HEK293 (cell line): ENCODE measurements around the gene MVD.

Experiments
- CTCF ChIA-PET: fragments of 350-600 bp; formaldehyde crosslinking; extraction: SDS; loops from one replicate; lab custom pipeline; 2021; ENCODE audit warnings: antibody characterized with exemption; lab: Yijun Ruan, JAX
- POLR2A ChIA-PET: fragments of 300-600 bp; formaldehyde crosslinking; extraction: SDS; loops from one replicate; lab custom pipeline; 2020; ENCODE audit warnings: antibody characterized with exemption, inconsistent platforms; lab: Yijun Ruan, JAX
- H3K27ac ChIP-seq: fragments of 200-500 bp; sonication (Bioruptor generic); 2 replicates; pipeline ENCODE4 v1.5.1; 2014; ENCODE audit warnings: low read depth, low read length, control low read depth, inconsistent platforms; ENCODE audit errors: extremely low read depth
- H3K36me3 ChIP-seq, 2 experiments: fragments of 200-500 bp in 1 of 2; sonication (Bioruptor generic) in 1 of 2; 1 replicate in 1 of 2; 2 replicates in 1 of 2; pipeline ENCODE4 v1.5.1; 2014 to 2017; ENCODE audit warnings: inconsistent platforms in 2 of 2, low read length in 2 of 2; ENCODE audit not compliant: control insufficient read depth in 2 of 2, insufficient read depth in 1 of 2
- H3K4me1 ChIP-seq: fragments of 200-500 bp; sonication (Bioruptor generic); 2 replicates; pipeline ENCODE4 v1.5.1; 2014; ENCODE audit warnings: mild to moderate bottlenecking, low read length, inconsistent platforms; ENCODE audit not compliant: control insufficient read depth, insufficient read depth
- H3K4me3 ChIP-seq: 2 replicates; pipeline ENCODE4 v1.5.1; 2011; ENCODE audit warnings: low read depth, mild to moderate bottlenecking, control low read depth, low read length, moderate library complexity
- H3K9me3 ChIP-seq: fragments of 200-500 bp; sonication (Bioruptor generic); 2 replicates; pipeline ENCODE4 v1.5.1; 2014; ENCODE audit warnings: low read depth, low read length, inconsistent platforms; ENCODE audit not compliant: control insufficient read depth, insufficient read depth
- KLF16 ChIP-seq: fragments of 450-650 bp; formaldehyde crosslinking; IDR thresholded peaks from 2 replicates; pipeline ENCODE4 v1.5.1; 2017; ENCODE audit warnings: missing biosample characterization, missing genetic modification characterization
- KLF7 ChIP-seq: fragments of 450-650 bp; formaldehyde crosslinking; IDR thresholded peaks from 2 replicates; pipeline ENCODE4 v1.5.1; 2016; ENCODE audit warnings: missing biosample characterization, missing genetic modification characterization, borderline replicate concordance
- PRDM2 ChIP-seq: fragments of 450-650 bp; formaldehyde crosslinking; IDR thresholded peaks from 2 replicates; pipeline ENCODE4 v1.5.1; 2016; ENCODE audit warnings: missing biosample characterization, missing genetic modification characterization, borderline replicate concordance
- YY1 ChIP-seq: fragments of 450-650 bp; formaldehyde crosslinking; IDR thresholded peaks from 2 replicates; pipeline ENCODE4 v1.5.1; 2018; ENCODE audit warnings: missing biosample characterization, missing genetic modification characterization
- ZNF112 ChIP-seq: fragments of 450-650 bp; formaldehyde crosslinking; IDR thresholded peaks from 2 replicates; pipeline ENCODE4 v1.5.0; 2017; ENCODE audit warnings: missing biosample characterization, missing genetic modification characterization
- ZNF221 ChIP-seq: fragments of 450-650 bp; formaldehyde crosslinking; IDR thresholded peaks from 2 replicates; pipeline ENCODE4 v1.5.1; 2017; ENCODE audit warnings: missing biosample characterization, missing genetic modification characterization, borderline replicate concordance
- ZNF223 ChIP-seq: fragments of 450-650 bp; formaldehyde crosslinking; IDR thresholded peaks from 2 replicates; pipeline ENCODE4 v1.5.1; 2016; ENCODE audit warnings: missing biosample characterization, missing genetic modification characterization
- ZNF23 ChIP-seq: fragments of 450-650 bp; formaldehyde crosslinking; IDR thresholded peaks from 2 replicates; pipeline ENCODE4 v1.5.1; 2016; ENCODE audit warnings: missing biosample characterization, missing genetic modification characterization, borderline replicate concordance
- ZNF239 ChIP-seq: fragments of 450-650 bp; formaldehyde crosslinking; IDR thresholded peaks from 2 replicates; pipeline ENCODE4 v1.5.1; 2016; ENCODE audit warnings: missing biosample characterization, missing genetic modification characterization
- ZNF274 ChIP-seq, 2 experiments: fragments of 200-500 bp in 1 of 2; fragments of 450-650 bp in 1 of 2; sonication (Bioruptor generic) in 1 of 2; formaldehyde crosslinking in 1 of 2; IDR thresholded peaks; 2 replicates each; pipeline versions ENCODE4 v1.5.1 to v1.6.1; 2014 to 2016; ENCODE audit warnings: borderline replicate concordance in 1 of 2, inconsistent platforms in 1 of 2, low read length in 1 of 2, missing biosample characterization in 1 of 2, missing genetic modification characterization in 1 of 2
- ZNF292 ChIP-seq: fragments of 450-650 bp; formaldehyde crosslinking; IDR thresholded peaks from 2 replicates; pipeline ENCODE4 v1.5.1; 2016; ENCODE audit warnings: low read depth, missing biosample characterization, missing genetic modification characterization, borderline replicate concordance
- ZNF394 ChIP-seq: fragments of 450-650 bp; formaldehyde crosslinking; IDR thresholded peaks from 2 replicates; pipeline ENCODE4 v1.5.1; 2016; ENCODE audit warnings: missing biosample characterization, missing genetic modification characterization, mild to moderate bottlenecking, moderate library complexity, borderline replicate concordance
- ZNF423 ChIP-seq: fragments of 450-650 bp; formaldehyde crosslinking; IDR thresholded peaks from 2 replicates; pipeline ENCODE4 v1.5.1; 2016; ENCODE audit warnings: missing biosample characterization, missing genetic modification characterization
- ZNF514 ChIP-seq: fragments of 450-650 bp; formaldehyde crosslinking; IDR thresholded peaks from 2 replicates; pipeline ENCODE4 v1.5.1; 2016; ENCODE audit warnings: missing biosample characterization, missing genetic modification characterization
- ZNF596 ChIP-seq: fragments of 450-650 bp; IDR thresholded peaks from 2 replicates; pipeline ENCODE4 v1.5.0; 2018; ENCODE audit warnings: missing biosample characterization, mild to moderate bottlenecking, missing genetic modification characterization, moderate library complexity
- ZNF621 ChIP-seq: fragments of 450-650 bp; formaldehyde crosslinking; IDR thresholded peaks from 2 replicates; pipeline ENCODE4 v1.5.1; 2017; ENCODE audit warnings: missing biosample characterization, missing genetic modification characterization
- ZNF624 ChIP-seq: fragments of 450-650 bp; formaldehyde crosslinking; IDR thresholded peaks from 2 replicates; pipeline ENCODE4 v1.5.1; 2017; ENCODE audit warnings: missing biosample characterization, missing genetic modification characterization
- ZNF626 ChIP-seq: fragments of 450-650 bp; sonication (Bioruptor Pico); formaldehyde crosslinking; IDR thresholded peaks from 2 replicates; pipeline ENCODE4 v1.5.1; 2018; ENCODE audit warnings: missing biosample characterization, missing genetic modification characterization, inconsistent platforms
- ZNF704 ChIP-seq: fragments of 450-650 bp; formaldehyde crosslinking; IDR thresholded peaks from 2 replicates; pipeline ENCODE4 v1.5.1; 2016; ENCODE audit warnings: missing biosample characterization, missing genetic modification characterization
- ZNF776 ChIP-seq: fragments of 450-650 bp; formaldehyde crosslinking; IDR thresholded peaks from 2 replicates; pipeline ENCODE4 v1.5.0; 2017; ENCODE audit warnings: missing biosample characterization, missing genetic modification characterization, borderline replicate concordance
- ZNF837 ChIP-seq: fragments of 450-650 bp; formaldehyde crosslinking; IDR thresholded peaks from 2 replicates; pipeline ENCODE4 v1.5.1; 2016; ENCODE audit warnings: missing biosample characterization, missing genetic modification characterization
- TF ChIP-seq, protein P1 (sequence below): fragments of 450-650 bp; formaldehyde crosslinking; IDR thresholded peaks from 2 replicates; pipeline ENCODE4 v1.5.1; 2017; ENCODE audit warnings: missing biosample characterization, mild to moderate bottlenecking, missing genetic modification characterization, moderate library complexity
- TF ChIP-seq, protein P2 (sequence below): fragments of 450-650 bp; formaldehyde crosslinking; IDR thresholded peaks from 2 replicates; pipeline ENCODE4 v1.5.1; 2016; ENCODE audit warnings: missing biosample characterization, missing genetic modification characterization
- TF ChIP-seq, protein P3 (sequence below): fragments of 450-650 bp; formaldehyde crosslinking; IDR thresholded peaks from 2 replicates; pipeline ENCODE4 v1.5.1; 2016; ENCODE audit warnings: missing biosample characterization, missing genetic modification characterization

The MVD gene

GRCh38 chr16:88696441-88696840, 33.5 kb upstream of the MVD start:
- H3K36me3 ChIP-seq, result peaks cover 0 to 40% of the 10 kb centered on the region in 2 experiments; a peak in 2 of 3 replicates
- TF ChIP-seq ZNF23 (tag by site-specific recombination) (no peak), KLF7 (tag by site-specific recombination) (no peak), ZNF112 (tag by site-specific recombination) (no peak), ZNF292 (tag by site-specific recombination) (no peak), ZNF596 (tag by site-specific recombination) (no peak), ZNF626 (tag by site-specific recombination) (no peak), ZNF837 (tag by site-specific recombination) (no peak), ZNF221 (tag by site-specific recombination) (no peak), YY1 (tag by site-specific recombination) (no peak), ZNF624 (tag by site-specific recombination) (no peak), PRDM2 (no peak), ZNF704 (tag by site-specific recombination) (no peak), ZNF239 (tag by site-specific recombination) (no peak), ZNF776 (no peak), KLF16 (no peak), ZNF274 (IDR thresholded peaks at IDR 0.05; ENCODE audit: low read length) (no peak), ZNF274 (tag by site-specific recombination; IDR thresholded peaks at IDR 0.05; ENCODE audit: borderline replicate concordance) (no peak)
- TF ChIP-seq, protein P1, sequence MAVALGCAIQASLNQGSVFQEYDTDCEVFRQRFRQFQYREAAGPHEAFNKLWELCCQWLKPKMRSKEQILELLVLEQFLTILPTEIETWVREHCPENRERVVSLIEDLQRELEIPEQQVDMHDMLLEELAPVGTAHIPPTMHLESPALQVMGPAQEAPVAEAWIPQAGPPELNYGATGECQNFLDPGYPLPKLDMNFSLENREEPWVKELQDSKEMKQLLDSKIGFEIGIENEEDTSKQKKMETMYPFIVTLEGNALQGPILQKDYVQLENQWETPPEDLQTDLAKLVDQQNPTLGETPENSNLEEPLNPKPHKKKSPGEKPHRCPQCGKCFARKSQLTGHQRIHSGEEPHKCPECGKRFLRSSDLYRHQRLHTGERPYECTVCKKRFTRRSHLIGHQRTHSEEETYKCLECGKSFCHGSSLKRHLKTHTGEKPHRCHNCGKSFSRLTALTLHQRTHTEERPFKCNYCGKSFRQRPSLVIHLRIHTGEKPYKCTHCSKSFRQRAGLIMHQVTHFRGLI, result no peak
- TF ChIP-seq, all 188 proteins: peak for 0
- POLR2A ChIA-PET, result no interaction called here
- CTCF ChIA-PET, result no interaction called here
- Histone ChIP-seq H3K27ac (no peak overlapping the region), H3K9me3 (no peaks in the 10 kb centered on the region), H3K4me1 (no peaks in the 10 kb centered on the region), H3K4me3 (no peak overlapping the region)

DNA sequence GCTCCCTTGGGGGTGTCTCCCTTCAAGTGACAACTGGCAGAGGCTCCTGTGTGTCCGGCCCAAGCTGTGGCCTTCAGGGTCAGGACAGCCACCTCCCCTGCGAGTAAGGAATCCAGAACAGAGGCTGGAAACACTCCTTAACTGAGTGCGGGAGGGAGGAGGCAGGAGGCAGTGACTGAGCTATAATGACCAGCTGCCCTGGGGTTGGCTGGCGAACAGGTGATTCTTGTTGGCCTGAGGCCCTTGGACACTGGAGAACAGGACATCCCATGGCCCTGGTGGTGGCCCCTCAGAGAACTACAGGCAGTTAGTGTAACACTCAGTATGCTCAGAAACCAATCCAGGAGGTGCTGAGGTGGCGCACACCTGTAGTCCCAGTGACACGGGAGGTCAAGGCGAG, 32.9 kb upstream of the MVD start:
- no peaks in the 10 kb centered on the region for H3K4me1 ChIP-seq
- CTCF ChIA-PET, result no interaction called here
- H3K36me3 ChIP-seq, result peaks cover 0 to 40% of the 10 kb centered on the region in 2 experiments; a peak in 2 of 3 replicates
- H3K27ac ChIP-seq, result no peak overlapping the region
- no peaks in the 10 kb centered on the region for H3K9me3 ChIP-seq
- POLR2A ChIA-PET, result no interaction called here
- H3K4me3 ChIP-seq, result no peak overlapping the region
- TF ChIP-seq ZNF514 (tag by site-specific recombination) (no peak), ZNF621 (no peak), ZNF394 (no peak), ZNF223 (tag by site-specific recombination) (no peak), ZNF423 (no peak)
- TF ChIP-seq, protein P2, sequence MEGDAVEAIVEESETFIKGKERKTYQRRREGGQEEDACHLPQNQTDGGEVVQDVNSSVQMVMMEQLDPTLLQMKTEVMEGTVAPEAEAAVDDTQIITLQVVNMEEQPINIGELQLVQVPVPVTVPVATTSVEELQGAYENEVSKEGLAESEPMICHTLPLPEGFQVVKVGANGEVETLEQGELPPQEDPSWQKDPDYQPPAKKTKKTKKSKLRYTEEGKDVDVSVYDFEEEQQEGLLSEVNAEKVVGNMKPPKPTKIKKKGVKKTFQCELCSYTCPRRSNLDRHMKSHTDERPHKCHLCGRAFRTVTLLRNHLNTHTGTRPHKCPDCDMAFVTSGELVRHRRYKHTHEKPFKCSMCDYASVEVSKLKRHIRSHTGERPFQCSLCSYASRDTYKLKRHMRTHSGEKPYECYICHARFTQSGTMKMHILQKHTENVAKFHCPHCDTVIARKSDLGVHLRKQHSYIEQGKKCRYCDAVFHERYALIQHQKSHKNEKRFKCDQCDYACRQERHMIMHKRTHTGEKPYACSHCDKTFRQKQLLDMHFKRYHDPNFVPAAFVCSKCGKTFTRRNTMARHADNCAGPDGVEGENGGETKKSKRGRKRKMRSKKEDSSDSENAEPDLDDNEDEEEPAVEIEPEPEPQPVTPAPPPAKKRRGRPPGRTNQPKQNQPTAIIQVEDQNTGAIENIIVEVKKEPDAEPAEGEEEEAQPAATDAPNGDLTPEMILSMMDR (tag by site-specific recombination), result no peak
- TF ChIP-seq, protein P3, sequence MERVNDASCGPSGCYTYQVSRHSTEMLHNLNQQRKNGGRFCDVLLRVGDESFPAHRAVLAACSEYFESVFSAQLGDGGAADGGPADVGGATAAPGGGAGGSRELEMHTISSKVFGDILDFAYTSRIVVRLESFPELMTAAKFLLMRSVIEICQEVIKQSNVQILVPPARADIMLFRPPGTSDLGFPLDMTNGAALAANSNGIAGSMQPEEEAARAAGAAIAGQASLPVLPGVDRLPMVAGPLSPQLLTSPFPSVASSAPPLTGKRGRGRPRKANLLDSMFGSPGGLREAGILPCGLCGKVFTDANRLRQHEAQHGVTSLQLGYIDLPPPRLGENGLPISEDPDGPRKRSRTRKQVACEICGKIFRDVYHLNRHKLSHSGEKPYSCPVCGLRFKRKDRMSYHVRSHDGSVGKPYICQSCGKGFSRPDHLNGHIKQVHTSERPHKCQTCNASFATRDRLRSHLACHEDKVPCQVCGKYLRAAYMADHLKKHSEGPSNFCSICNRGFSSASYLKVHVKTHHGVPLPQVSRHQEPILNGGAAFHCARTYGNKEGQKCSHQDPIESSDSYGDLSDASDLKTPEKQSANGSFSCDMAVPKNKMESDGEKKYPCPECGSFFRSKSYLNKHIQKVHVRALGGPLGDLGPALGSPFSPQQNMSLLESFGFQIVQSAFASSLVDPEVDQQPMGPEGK (tag by site-specific recombination), result no peak
